NCI-H187 (cell line): ENCODE data around the gene C3orf18.

Experiments
- DNase-seq, 2 experiments: peaks; one replicate each; lab custom pipeline; 2025; lab: John Stamatoyannopoulos, UW

C3orf18 gene

DNA sequence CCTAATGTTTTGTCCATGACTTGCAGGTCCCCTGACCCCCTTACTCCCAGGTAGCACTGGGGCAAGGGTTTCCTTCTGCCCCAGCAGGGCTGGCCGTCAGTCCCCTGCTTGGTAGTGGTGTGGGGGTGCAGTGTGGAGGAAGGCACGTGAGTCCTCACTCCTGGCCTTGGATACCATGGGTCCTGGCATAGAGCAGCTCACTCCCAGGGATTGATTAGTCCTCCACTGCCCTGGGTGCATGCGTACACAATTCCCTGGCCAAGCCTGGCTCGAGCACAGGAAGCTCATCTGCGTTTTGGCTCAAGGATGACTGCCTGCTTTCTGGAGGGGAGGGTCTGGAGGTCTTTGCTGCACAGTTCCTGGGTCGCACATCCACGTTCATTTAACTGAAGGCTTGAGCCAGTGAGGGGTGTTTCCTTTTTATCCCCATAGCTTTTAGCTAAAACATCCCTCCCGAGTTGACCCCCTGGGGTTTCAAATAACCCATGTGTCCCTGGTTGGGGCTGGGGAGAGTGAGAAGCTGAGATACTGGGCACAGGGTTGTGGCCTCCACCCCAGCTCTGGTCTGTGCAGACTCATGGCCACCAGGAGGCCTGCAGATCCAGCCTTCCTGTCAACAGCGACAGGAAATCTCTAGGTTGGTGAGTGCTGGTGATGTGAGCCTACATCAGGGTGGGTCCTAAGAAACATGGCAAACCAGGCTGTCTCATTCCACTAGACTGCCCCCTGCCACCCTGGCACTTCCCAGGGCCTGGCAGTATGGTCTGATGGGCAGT, 13.3 kb upstream of the C3orf18 start:
- no peak for DNase-seq

DNA sequence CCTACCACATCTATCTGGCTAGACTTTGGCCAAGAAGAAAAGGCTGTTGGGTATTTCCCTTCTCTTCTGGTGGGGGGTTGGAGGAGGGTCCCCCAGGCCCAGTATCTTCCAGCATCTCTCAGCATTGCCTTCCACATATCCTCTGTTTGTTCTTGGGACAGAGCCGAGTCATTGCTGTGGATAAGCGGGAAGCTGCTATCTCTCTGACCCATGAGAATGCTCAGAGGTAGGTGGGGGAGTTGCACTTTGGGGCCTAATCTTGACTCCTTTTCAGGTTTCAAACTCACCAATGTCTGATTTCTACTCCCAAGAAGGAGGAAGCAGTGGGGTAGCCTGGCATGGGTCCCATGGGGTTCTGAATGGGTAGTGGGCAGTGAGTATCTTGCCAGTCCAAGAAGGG, 9.8 kb upstream of the C3orf18 start:
- DNase-seq, result no peak

DNA sequence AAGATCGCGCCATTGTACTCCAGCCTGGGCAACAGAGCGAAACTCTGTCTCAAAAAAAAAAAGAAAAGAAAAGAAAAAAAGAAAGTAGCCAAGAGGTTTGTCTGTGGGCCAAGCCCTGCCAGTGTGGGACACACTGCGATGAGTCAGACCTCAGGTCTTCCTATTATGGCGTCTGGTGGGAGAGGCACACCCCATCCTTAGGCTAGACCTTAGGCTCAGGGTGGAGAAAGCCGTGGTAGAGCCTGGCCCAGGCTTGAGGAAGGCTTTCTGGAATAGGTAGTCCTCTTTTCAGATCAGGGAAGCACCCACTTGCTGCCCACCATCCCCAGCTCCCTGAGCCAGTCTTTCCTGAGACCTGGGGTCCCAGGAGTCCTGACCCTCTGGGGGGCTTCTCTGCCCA, 7.8 kb upstream of the C3orf18 start:
- no peak for DNase-seq

DNA sequence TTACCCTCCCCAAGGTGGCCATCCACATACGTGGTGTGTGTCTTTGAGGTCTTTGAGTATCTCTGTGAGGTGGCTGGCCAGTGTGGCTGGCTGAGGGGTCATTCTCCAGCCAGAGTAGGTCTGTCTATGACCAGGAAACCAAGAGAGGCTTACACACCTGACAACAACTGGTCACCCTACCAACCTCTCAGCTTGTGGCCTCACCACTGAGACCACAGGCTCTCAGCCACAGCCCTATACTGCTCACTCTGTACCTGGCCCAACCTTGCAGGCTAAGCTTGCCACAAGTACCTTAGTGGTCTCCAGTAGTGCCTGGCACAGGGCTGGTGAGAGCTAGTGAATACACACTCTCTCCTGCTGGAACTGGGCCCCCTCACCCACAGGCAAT, 6.9 kb upstream of the C3orf18 start:
- no peak for DNase-seq

DNA sequence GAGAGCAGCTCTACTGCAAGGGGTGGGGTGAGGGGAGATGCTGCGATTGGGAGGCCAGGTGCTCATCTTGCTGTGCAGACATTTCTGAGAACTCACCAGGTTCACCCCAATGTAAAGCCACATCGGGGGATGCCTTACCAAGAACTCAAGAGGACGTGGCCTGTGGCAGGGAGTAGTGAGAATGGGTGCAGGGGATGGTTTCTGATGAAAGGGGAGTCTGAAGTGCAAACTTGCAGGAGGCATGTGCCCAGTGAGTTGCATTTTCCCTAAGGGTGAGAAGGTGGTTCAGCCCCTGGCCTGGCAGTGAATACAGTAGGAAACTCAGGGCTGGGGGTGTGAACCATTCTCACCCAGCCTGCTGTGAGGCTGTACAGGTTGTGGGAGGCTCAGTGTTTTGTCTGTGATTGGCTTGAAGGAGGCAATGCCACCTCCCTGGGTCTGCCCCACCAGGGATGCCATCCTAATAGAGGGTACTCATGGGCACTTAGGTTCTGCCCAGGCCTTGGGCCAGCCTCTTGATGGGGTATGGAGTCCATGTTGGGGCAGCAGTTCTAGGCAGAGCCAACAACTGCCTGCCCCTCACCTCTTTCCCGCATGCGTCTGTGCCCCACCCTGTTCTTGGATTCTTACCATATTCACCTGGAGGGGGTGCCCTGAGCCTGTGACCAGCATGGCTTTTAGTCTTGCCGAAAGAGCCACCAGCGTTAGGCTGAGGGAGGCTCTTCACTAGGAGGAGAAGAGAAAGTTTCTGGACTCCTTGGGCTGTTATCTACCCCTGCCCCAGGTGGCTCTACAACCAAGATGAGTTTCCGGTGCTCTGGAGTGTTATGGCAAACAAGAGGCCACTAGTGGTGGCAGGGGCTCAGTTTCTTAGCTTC, 6.3 kb upstream of the C3orf18 start:
- no peak for DNase-seq

DNA sequence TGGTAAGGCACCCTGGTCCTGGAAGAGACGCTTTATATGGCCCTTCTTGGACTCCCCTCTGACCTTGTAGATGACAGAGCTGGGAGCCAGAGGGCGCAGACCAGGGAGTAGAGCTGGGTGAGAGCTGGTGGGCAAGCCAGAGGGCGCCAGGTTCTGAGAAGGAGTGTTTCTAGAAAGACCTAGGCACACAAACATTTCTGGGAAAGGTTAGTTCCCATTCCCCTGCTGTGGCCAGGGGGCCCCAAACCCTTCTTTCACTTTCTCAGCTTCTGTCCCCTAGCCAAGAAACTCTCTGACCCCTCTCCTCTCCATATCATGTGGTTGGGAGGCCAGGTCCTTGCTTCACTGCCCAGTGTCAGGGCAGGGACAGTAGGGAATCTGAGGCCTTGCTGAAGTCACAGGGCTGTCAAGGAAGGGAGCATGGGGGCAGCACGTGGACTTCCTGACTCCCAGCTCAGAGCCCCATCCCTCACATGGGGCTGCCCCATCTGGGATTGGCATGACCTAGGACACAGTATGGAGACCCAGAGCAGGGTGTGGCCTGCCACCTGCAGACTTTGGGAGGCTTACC, 5.3 kb upstream of the C3orf18 start:
- DNase-seq, result no peak

DNA sequence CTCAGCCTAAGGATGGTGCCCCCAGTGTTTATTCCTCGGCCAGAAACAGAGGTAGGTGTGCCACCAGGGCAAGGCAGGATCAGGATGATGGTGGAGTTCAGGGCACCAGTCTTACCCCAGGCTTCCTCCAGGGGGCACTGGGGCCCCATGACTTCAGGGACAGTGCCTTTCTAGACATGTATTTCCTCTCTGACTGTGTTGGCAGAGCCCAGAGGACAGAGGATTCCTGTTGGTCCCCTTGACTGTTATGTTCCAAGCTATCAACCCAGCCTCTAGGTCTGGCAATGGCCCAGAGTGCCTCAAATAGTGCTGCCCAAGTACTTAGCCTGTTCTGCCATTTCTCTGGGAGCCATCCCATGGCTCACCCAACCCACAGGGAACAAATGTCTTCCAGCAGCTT, 4.6 kb upstream of the C3orf18 start:
- DNase-seq, result peak in 1 of 2 experiments; percentile 3

DNA sequence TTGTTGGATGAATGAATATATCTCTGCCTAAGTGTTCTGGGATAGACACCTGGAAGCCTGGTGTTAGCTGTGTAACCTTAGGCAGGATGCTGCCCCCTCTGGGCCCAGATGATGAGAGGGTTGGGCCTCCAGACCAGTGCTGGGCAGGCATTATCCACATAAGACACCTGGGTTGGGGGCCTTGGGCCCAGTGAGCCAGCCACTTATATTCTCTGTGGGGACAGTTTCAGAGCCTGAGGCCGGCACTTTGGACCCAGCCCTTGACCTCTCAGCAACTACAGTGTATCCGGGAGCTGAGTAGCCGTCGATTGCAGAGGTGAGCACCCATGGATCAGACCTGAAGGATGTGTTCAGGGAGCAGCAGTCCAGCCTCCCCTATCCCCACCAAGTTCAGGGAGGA, 3.9 kb upstream of the C3orf18 start:
- no peak for DNase-seq

DNA sequence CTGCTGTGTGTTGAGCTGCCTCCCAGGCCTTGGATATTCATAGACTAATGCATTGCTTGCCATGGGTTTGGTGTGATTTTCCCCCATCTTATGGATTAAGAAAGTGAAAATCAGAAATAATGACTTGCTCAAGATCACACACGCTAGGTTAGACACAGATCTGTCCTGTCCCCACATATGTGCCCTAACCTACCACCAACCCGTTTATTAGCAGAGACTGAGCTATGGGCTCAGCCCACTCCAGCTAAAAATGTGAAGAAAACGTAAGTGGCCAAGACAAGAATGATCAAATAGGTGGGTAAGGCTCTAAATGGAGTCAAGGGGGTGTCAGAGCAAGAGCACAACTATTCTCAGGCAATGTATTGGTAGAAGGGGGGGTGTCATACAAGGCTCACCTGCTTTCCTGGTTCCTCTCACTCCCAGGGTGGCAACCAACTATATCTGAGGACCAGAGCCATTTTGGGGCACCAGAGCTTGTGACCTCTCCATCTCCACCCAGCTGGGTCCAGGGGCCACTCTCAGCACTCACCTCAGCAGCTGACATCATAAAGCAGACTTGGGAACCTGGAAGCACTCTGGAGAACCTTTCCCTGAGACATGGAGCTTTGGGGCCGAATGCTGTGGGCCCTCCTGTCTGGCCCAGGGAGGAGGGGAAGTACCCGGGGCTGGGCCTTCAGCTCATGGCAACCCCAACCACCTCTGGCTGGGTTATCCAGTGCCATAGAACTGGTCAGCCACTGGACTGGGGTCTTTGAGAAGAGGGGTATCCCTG, 3.1 kb upstream of the C3orf18 start:
- no peak for DNase-seq

DNA sequence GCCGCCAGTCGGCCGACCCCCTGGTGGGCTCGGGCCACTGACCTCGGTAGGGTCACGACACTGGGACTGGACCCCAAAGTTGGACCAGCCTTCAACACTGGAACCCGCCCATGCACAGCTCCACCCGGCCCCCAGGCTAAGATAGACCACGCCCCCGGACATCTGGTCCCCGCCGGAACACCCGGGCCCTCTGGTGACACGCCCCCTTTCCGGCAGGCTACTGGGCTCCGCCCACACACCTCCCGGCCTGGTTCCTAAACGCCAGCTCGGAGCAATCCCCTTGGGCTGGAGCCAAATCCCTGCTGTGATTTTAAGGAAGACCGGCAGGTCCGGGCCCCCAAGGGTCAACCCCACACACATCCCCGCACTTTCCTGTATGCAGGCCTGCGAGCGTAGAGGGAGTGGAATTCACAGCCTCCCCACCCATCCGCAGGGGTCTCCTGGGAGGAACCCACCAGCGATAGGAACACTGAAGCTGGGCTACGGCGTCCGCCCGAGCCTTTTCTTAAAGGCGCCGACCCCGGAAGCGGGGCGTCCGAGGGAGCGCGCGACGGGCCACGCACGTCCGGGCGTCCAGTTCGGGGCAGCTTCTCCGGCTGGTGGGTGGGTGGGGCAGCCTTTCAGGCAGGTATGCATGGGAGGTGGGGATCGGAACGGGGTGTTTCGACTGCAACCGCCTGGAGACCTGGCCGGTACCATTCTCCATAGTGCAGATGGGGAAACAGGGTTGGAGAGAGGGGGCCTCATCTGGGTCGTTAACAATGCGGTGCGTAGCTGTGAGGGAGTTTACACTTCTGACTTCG, 1.6 kb upstream of the C3orf18 start, which contains the start of gene HEMK1:
TSS of gene HEMK1 (plus strand) at position 576 of the 803 bp plus-strand sequence. CDS start 1,583 bp downstream, outside the sequence.
- DNase-seq, result peak; percentile 81 to 89

DNA sequence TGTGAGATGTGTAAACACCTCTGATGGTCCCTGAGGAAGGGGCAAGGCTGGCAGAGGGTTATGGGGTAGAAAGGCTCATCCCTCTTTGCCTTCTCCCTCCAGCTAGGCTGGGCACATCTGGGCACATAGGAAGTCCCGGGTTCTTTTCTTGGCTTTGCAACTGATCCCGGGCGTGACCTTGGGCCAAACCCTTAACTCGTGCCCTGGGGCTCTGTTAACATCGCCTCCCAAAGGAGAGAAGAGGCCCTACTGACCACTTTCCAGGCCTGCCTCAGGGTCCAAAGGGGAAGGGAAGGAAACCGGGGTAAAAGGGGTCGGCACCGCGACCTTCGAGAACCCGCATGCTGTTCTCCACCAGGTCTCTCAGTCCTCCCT, 549 bp downstream of the C3orf18 start:
- DNase-seq, result no peak

DNA sequence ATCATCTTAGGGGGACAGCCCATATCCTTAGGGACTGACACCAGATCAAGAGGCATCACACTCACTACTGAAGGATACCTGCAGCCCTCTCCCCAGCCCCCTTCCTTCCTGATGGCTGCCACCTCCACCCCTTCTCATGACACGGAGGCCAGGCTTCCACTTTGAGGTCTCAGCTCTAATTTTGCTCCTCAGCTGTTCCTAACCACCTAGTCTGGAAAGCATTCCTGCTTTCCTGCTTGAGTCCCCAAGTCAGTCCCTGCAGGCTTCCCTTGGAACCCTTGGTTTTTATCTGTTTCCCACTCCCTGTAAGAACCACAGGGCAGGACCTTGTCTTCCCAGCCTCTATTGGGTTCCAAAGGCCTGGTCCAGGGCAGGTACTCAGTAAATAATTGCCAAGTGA, 3.2 kb downstream of the C3orf18 start:
- DNase-seq, result no peak

DNA sequence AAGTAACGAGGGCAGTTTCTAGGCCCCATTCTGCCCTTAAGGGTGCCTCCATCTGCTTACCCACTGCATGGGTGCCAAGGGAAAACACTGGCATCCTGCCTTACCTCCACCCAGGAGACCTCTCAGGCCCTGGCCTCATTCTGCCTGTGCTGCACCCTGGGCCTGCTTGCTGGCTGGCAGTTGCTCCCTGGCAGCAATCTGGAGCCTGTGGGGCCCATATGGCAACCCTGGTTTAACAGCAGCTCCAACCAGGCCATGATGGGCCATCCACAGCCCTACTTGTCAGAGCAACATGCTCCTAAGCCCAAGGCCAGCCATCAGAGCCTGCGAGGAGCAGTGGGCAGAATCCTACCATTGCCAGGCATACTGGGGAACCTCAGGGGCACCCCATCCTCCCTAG, 3.7 kb downstream of the C3orf18 start:
- no peak for DNase-seq

DNA sequence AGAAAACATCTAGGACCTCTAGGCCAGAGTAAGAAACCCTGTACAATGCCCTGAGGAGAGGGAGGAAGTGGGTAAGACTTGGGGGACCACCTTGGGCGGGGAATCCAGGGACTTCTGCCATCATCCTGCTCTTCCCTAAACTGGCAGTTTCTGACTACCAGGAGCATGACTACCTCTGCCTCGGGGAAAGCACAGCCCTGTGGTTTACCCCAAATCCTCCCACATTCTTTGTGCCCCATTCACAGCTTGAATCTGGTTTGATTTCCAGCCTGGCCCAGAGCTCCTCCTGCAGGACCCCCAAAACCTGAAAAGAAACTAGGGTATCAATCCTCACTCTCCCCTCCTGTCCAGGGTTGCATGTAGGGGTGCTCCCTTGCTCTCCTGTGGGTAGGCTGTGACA, 4.7 kb downstream of the C3orf18 start:
- no peak for DNase-seq

DNA sequence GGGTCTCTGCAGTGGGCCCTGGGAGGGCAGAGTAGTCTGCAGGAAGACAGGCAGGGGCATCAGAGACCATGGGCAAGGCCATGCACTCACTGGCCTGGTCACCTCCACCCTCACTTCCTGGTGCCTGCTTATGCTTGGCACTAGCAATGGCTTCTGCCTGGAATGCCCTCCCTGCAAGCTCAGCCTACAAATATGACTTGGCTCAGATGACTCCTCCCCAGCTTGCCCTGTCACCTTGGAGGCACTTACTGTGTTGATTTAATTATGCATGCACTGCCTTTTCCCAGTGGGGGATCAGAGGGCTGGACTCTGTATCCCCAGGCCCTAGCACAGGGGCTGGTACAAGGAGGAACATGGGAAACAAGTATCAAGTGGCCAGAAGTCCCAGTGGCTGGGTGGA, 7.8 kb downstream of the C3orf18 start:
- no peak for DNase-seq

DNA sequence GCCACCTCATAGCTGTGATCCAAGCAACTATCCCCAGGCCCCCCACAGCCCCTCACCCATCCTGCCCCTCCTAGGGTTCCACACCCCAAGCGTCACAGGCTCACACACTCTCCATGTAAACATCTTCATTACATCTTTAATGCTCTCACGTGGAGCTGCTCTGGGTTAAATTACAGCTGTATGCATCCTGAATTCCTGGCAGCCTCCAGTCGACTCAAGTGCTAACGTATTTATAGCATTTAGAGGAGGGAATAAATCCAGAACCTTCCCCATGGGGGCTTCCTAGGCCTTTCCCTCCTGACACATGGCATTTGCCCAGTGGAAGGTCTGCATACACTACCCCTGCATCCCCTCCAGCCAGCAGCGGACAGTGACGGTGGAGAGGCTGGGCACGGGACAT, 9.6 kb downstream of the C3orf18 start:
- DNase-seq, result no peak

DNA sequence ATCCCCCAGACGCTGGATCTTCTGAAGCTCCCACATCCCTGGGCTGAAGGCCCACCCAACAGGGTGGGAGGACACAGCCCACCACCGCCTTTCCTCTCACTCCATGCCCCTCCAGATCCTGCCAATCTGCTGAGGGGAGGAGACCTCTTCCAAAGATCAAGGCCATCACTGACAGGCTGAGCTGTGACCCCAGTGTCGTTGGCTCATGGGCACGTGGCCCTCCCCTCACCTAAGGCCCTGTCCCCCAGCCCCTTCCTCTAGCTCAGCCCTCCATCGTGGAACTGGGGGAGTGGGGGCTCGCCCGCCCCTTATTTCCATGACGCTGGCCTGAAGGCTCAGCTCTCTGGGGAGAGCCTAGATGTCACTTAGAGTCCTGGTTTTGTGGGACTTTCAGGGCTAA, 10.4 kb downstream of the C3orf18 start:
- DNase-seq, result no peak

DNA sequence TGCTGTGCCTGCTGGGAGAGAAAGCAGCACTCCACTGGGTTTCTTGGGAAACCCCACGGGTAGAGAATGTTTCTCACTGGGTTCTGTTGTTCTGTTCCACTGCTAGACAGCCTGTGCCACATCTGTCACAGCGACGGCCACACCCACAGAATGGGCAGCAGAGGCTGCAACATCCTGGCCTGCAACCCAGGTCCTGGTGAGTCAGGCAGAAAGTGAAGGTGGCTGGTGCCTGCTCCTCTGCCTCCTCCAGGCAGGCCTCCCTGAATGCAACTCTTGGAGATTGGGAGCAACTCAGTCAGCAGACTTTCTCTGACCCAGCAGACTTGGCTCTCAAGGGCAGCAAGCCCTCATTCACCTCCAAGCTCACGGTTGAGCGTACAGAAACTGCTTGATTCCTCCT, 13.0 kb downstream of the C3orf18 start:
- no peak for DNase-seq

DNA sequence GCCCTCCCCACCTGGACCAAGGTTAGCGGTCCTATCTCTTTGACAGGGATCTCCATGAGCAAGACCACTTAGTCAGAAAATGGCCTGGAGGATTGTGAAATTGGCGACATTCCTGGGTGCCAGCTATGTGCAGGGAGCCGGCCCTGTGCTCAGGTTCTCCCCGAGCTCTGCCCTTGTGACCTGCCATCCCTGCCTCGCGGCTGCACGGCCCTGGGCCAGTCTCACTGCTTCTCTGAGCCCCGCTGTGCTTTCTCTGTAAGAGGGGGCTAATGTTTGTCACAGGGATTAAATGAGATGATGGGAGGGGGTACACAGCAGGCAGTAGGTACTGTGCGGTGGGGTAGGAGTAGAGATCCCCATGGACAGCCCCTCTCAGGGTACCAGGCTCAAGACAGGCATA, 14.9 kb downstream of the C3orf18 start:
- DNase-seq, result no peak

DNA sequence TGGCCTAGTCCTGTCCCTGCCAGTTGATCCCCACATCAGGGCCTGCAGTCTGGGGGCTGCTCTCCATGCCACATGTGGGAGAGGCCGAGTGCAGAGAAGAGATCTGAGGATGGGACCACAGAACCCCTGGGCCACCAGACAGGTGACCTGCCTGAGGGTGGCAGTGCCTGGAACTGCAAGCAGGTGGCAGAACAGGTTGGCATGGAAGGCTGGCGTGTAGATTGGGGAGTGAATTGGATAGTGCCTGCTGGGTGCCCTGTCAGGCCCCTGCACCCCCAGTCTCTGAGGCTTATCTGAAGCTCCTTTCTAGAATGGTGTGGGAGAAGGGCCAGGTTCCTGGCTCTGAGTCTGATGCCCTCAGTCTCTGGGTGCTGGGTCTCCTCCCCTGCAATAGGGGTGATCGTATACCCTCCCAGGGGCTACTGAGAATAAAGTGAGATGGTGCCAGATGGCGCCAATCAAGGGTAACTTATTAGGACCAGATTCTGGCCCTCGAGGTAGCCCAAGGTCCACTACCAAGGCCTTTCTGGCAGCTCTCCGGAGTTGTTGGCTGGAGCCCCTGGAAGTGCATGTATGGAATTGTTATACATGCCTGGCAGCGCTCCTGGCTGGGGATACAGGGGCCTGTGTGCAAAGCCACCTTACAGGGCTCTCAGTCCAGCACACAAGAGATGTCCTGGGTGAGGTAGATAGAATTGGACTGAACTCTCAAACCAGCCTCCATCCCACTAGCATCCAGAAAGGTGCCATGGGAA, 15.7 kb downstream of the C3orf18 start:
- no peak for DNase-seq
